OCI-LY7 (cell line): ENCODE measurements around the gene HLCS.

Experiments
- EZH2phosphoT487 ChIP-seq: fragments of 200-600 bp; sonication (generic); IDR thresholded peaks from 2 replicates; pipeline ENCODE4 v1.6.1; 2018; ENCODE audit warnings: low read depth, borderline replicate concordance, mild to moderate bottlenecking, mixed run types, antibody characterized with exemption, low read length, moderate library complexity, mixed read lengths
- TF ChIP-seq, protein P1 (sequence below): fragments of 200-600 bp; sonication (generic); conservative IDR thresholded peaks from 2 replicates; pipeline ENCODE4 v1.5.1; 2014; ENCODE audit warnings: mild to moderate bottlenecking, antibody characterized with exemption, low read length, moderate library complexity, mixed read lengths

DNA sequence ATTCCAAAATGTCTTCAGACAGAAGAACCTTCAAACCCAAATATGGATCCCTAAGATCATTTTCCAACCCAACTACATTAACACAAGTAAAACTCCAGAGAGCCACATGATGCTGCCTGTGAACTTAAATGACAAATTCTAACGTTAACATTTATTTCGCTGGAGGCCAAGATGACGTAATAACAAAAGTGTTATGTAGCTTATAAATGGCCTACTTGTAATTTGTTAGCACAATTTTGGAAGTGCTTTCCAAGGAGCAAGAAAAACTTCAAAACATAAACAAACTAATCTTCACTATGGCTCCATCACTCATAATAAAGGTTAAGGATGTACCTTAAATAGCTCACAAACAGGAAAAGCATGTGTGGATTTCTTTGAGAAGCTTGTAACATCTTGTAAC lies 126.7 kb downstream of the HLCS start:
- TF ChIP-seq, protein P1, sequence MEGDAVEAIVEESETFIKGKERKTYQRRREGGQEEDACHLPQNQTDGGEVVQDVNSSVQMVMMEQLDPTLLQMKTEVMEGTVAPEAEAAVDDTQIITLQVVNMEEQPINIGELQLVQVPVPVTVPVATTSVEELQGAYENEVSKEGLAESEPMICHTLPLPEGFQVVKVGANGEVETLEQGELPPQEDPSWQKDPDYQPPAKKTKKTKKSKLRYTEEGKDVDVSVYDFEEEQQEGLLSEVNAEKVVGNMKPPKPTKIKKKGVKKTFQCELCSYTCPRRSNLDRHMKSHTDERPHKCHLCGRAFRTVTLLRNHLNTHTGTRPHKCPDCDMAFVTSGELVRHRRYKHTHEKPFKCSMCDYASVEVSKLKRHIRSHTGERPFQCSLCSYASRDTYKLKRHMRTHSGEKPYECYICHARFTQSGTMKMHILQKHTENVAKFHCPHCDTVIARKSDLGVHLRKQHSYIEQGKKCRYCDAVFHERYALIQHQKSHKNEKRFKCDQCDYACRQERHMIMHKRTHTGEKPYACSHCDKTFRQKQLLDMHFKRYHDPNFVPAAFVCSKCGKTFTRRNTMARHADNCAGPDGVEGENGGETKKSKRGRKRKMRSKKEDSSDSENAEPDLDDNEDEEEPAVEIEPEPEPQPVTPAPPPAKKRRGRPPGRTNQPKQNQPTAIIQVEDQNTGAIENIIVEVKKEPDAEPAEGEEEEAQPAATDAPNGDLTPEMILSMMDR, result no peak
- no peak for TF ChIP-seq EZH2phosphoT487
